Stomach (tissue), 9 donors: ENCODE measurements around the gene KLHL42. TPM values are rescaled to one million over a fixed set of nuclear protein-coding genes. Genes with fewer than 3 reads are reported as not detected.

Experiments used
- DNase-seq, 2 donors: peaks; one replicate each; pipeline versions ENCODE4 v3.0.0 to v3.0.0-alpha.2; 2013 to 2019
- H3K27ac ChIP-seq, 5 donors: fragments of 200-600 bp in 4 of 5; sonication (generic) in 4 of 5; one replicate each; pipeline ENCODE4 v1.5.1; 2013 to 2019; ENCODE audit warnings: mild to moderate bottlenecking in 1 of 5, moderate library complexity in 1 of 5
- H3K27me3 ChIP-seq, 3 donors: fragments of 200-600 bp; sonication (generic); one replicate each; pipeline ENCODE4 v1.5.1; 2017 to 2019; ENCODE audit warnings: mixed run types in 1 of 3
- H3K36me3 ChIP-seq, 4 donors: fragments of 200-600 bp; sonication (generic); 1 replicate in 3 of 4; 2 replicates in 1 of 4; pipeline ENCODE4 v1.5.1; 2016 to 2019
- H3K4me1 ChIP-seq, 4 donors: fragments of 200-600 bp; sonication (generic); one replicate each; pipeline ENCODE4 v1.5.1; 2016 to 2019
- H3K4me3 ChIP-seq, 4 donors: fragments of 200-600 bp; sonication (generic) in 3 of 4; one replicate each; pipeline ENCODE4 v1.5.1; 2016 to 2019; ENCODE audit warnings: mild to moderate bottlenecking in 1 of 4
- H3K9me3 ChIP-seq, 4 donors: fragments of 200-600 bp; sonication (generic); one replicate each; pipeline ENCODE4 v1.5.1; 2016 to 2019
- CTCF ChIP-seq, 7 experiments: fragments of 450-650 bp in 4 of 7; fragments of 200-600 bp in 3 of 7; sonication (generic) in 3 of 7; IDR thresholded peaks; one replicate each; pipeline ENCODE4 v1.5.1; 2016 to 2019; ENCODE audit warnings: antibody characterized with exemption in 7 of 7, control low read depth in 2 of 7, mild to moderate bottlenecking in 1 of 7
- EP300 ChIP-seq: sonication (generic); formaldehyde crosslinking; IDR thresholded peaks from one replicate; pipeline ENCODE4 v1.6.1; 2017; ENCODE audit warnings: antibody characterized with exemption
- POLR2A ChIP-seq, 4 donors: fragments of 450-650 bp; IDR thresholded peaks; one replicate each; pipeline ENCODE4 v1.6.1; 2016; ENCODE audit warnings: antibody characterized with exemption in 4 of 4, control low read depth in 2 of 4, mild to moderate bottlenecking in 1 of 4, moderate library complexity in 1 of 4
- POLR2AphosphoS5 ChIP-seq, 3 donors: sonication (generic); formaldehyde crosslinking; IDR thresholded peaks; one replicate each; pipeline ENCODE4 v1.6.1; 2016; ENCODE audit warnings: antibody characterized with exemption in 3 of 3
- WGBS, 5 donors: extraction: QIAGEN DNeasy Blood & Tissue Kit in 3 of 5; methylation state at CpG; one replicate each; pipeline versions ENCODE4 v1.1.5 to v1.1.7; 2013 to 2018; 5-methylcytosine and 5-hydroxymethylcytosine counted together
- intact Hi-C: fragments of 100-400 bp; cut with DNase I; formaldehyde crosslinking; loops from one replicate; pipeline ENCODE4 v1.15.1; 2023; ENCODE audit warnings: low total_unique reads
- polyA plus RNA-seq, 3 donors: library from polyadenylated mRNA; stranded (reverse); fragments of 200-250 nt; gene quantifications; one replicate each; pipeline ENCODE4 v1.2.3, GENCODE V29; 2013
- total RNA-seq, 5 donors: library from RNA; depleted of rRNA; stranded (reverse); fragments of >200 nt; gene quantifications; one replicate each; pipeline versions ENCODE4 v1.1.0 to v1.2.3, GENCODE V29; 2014 to 2016
- donor health status: healthy with polysubstance abuse.
- donor health status: Bipolar disorder and iron deficiency.
- donor health status: healthy.

KLHL42 gene
- total and polyA plus RNA-seq, 8 donors = 5.1 to 141 (median 16.7) TPM

GRCh38 chr12:27801630-27802029 lies 21.6 kb downstream of the KLHL42 start:
- WGBS, 5 donors = 90 to 98% (median 96%) methylated on average over 5 of the region's 5 CpGs
- no peak overlapping the region for H3K27ac ChIP-seq
- H3K36me3 ChIP-seq = peaks cover 12 to 43% (median 31%) of the 10 kb centered on the region in 4 donors
- intact Hi-C loops = no loop called here
- TF ChIP-seq POLR2AphosphoS5 (IDR thresholded peaks at IDR 0.05) = no peak
- no peak for TF ChIP-seq EP300
- no peak for TF ChIP-seq CTCF (IDR thresholded peaks at IDR 0.05)
- no peak for TF ChIP-seq POLR2A (IDR thresholded peaks at IDR 0.05)
- DNase-seq = no peak
- H3K4me1 ChIP-seq = peaks cover 0 to 9% (median 3%) of the 10 kb centered on the region in 4 donors
- H3K4me3 ChIP-seq = no peak overlapping the region
- no peaks in the 10 kb centered on the region for H3K9me3 ChIP-seq
- H3K27me3 ChIP-seq = no peaks in the 10 kb centered on the region

- Histone ChIP-seq H3K9me3 (no peaks in the 10 kb centered on the region), H3K4me1 (peaks cover 0 to 9% (median 3%) of the 10 kb centered on the region in 4 donors), H3K4me3 (no peak overlapping the region), H3K27ac (no peak overlapping the region), H3K27me3 (no peaks in the 10 kb centered on the region), H3K36me3 (peaks cover 6 to 34% (median 23%) of the 10 kb centered on the region in 4 donors)
- DNase-seq = no peak
- WGBS, 5 donors = 67 to 82% (median 73%) methylated on average over 4 of the region's 4 CpGs
- TF ChIP-seq POLR2A (IDR thresholded peaks at IDR 0.05) (no peak), EP300 (no peak), POLR2AphosphoS5 (IDR thresholded peaks at IDR 0.05) (no peak), CTCF (IDR thresholded peaks at IDR 0.05) (no peak)
- intact Hi-C loops = no loop called here
Measured at GRCh38 chr12:27802511-27802910, 22.5 kb downstream of the KLHL42 start.

GRCh38 chr12:27802936-27803335 lies 22.9 kb downstream of the KLHL42 start:
- no peaks in the 10 kb centered on the region for H3K27me3 ChIP-seq
- H3K27ac ChIP-seq = no peak overlapping the region
- peaks cover 0 to 9% (median 3%) of the 10 kb centered on the region in 4 donors for H3K4me1 ChIP-seq
- intact Hi-C loops = no loop called here
- no peak for DNase-seq
- H3K4me3 ChIP-seq = no peak overlapping the region
- peaks cover 2 to 30% (median 18%) of the 10 kb centered on the region in 4 donors for H3K36me3 ChIP-seq
- 86 to 94% (median 87%) methylated on average over 2 of the region's 2 CpGs for WGBS, 5 donors
- no peaks in the 10 kb centered on the region for H3K9me3 ChIP-seq
- TF ChIP-seq CTCF (IDR thresholded peaks at IDR 0.05) = no peak
- no peak for TF ChIP-seq POLR2AphosphoS5 (IDR thresholded peaks at IDR 0.05)
- TF ChIP-seq EP300 = no peak
- no peak for TF ChIP-seq POLR2A (IDR thresholded peaks at IDR 0.05)

GRCh38 chr12:27805238-27805637 lies 25.2 kb downstream of the KLHL42 start:
- Histone ChIP-seq H3K4me1 (peaks cover 0 to 8% (median 3%) of the 10 kb centered on the region in 4 donors), H3K27ac (no peak overlapping the region), H3K27me3 (no peaks in the 10 kb centered on the region), H3K9me3 (no peaks in the 10 kb centered on the region), H3K4me3 (no peak overlapping the region), H3K36me3 (peaks cover 0 to 11% (median 0%) of the 10 kb centered on the region in 4 donors)
- intact Hi-C loops = no loop called here
- no peak for TF ChIP-seq CTCF (IDR thresholded peaks at IDR 0.05)
- TF ChIP-seq POLR2A (IDR thresholded peaks at IDR 0.05) = no peak
- no peak for TF ChIP-seq EP300
- no peak for TF ChIP-seq POLR2AphosphoS5 (IDR thresholded peaks at IDR 0.05)
- 0 to 56% (median 33%) methylated on average over 1 of the region's 1 CpG for WGBS, 5 donors
- no peak for DNase-seq
